22Rv1 (cell line): ENCODE measurements around the gene CHRNA10.

ENCODE experiments used
- CTCF ChIP-seq: fragments of 450-650 bp; IDR thresholded peaks from 2 replicates; pipeline ENCODE4 v1.5.1; 2017; ENCODE audit warnings: mild to moderate bottlenecking
- ZFX ChIP-seq: fragments of 450-650 bp; IDR thresholded peaks from 2 replicates; pipeline ENCODE4 v1.6.1; 2017; ENCODE audit warnings: antibody characterized with exemption, borderline replicate concordance

GRCh38 chr11:3684129-3684818 lies 13.1 kb upstream of the CHRNA10 start:
- TF ChIP-seq CTCF = no peak
- TF ChIP-seq ZFX = no peak
